SK-N-SH (cell line): ENCODE measurements around the gene TCF12.

ENCODE experiments used
- CTCF ChIP-seq: fragments of 200-600 bp; sonication (generic); IDR thresholded peaks from 2 replicates; pipeline ENCODE4 v1.6.1; 2017; ENCODE audit warnings: antibody characterized with exemption, mild to moderate bottlenecking, moderate library complexity
- FOXM1 ChIP-seq: IDR thresholded peaks from 2 replicates; pipeline ENCODE4 v1.4.0; 2012; ENCODE audit warnings: low read depth, mild to moderate bottlenecking
- GABPA ChIP-seq: IDR thresholded peaks from 2 replicates; pipeline ENCODE4 v1.4.0; 2012; ENCODE audit warnings: low read depth, mild to moderate bottlenecking
- MAX ChIP-seq: IDR thresholded peaks from 2 replicates; pipeline ENCODE4 v1.4.0; 2012; ENCODE audit warnings: low read depth
- MEF2A ChIP-seq: IDR thresholded peaks from 2 replicates; pipeline ENCODE4 v1.4.0; 2012; ENCODE audit warnings: low read depth, borderline replicate concordance
- MXI1 ChIP-seq: IDR thresholded peaks from 2 replicates; pipeline ENCODE4 v1.6.1; 2012; ENCODE audit warnings: mild to moderate bottlenecking, low read depth, low read length, improper control_type of control experiment
- POLR2AphosphoS5 ChIP-seq: IDR thresholded peaks from 2 replicates; pipeline ENCODE4 v1.6.1; 2012; ENCODE audit warnings: low read depth, low read length
- RFX5 ChIP-seq: IDR thresholded peaks from 2 replicates; pipeline ENCODE4 v1.6.1; 2012; ENCODE audit warnings: mild to moderate bottlenecking, improper control_type of control experiment, low read length
- RXRA ChIP-seq: IDR thresholded peaks from 2 replicates; pipeline ENCODE4 v1.4.0; 2012; ENCODE audit warnings: low read depth, mild to moderate bottlenecking, borderline replicate concordance
- SMC3 ChIP-seq: IDR thresholded peaks from 2 replicates; pipeline ENCODE4 v1.6.1; 2012; ENCODE audit warnings: low read depth, low read length, improper control_type of control experiment
- TAF1 ChIP-seq: IDR thresholded peaks from 2 replicates; pipeline ENCODE4 v1.6.1; 2012; ENCODE audit warnings: low read depth, mild to moderate bottlenecking, low read length, moderate library complexity, borderline replicate concordance
- USF1 ChIP-seq: IDR thresholded peaks from 2 replicates; pipeline ENCODE4 v1.4.0; 2012; ENCODE audit warnings: low read depth, borderline replicate concordance
- YY1 ChIP-seq: IDR thresholded peaks from 2 replicates; pipeline ENCODE4 v1.4.0; 2012; ENCODE audit warnings: low read depth, mild to moderate bottlenecking

- no peak for TF ChIP-seq CTCF
- no peak for TF ChIP-seq GABPA
- no peak for TF ChIP-seq TAF1
- TF ChIP-seq MAX, result no peak
- no peak for TF ChIP-seq SMC3
- TF ChIP-seq RFX5, result no peak
- no peak for TF ChIP-seq RXRA
- TF ChIP-seq MXI1, result no peak
- no peak for TF ChIP-seq MEF2A
- no peak for TF ChIP-seq YY1
- no peak for TF ChIP-seq POLR2AphosphoS5
- no peak for TF ChIP-seq FOXM1
- no peak for TF ChIP-seq USF1
Observed at GRCh38 chr15:57044072-57044702, 125.7 kb downstream of the TCF12 start.
